Kidney tubule cell (primary cell): ENCODE data around the gene NCBP3.
"Not testable (repeated sequence)": the region's sequence is repeated elsewhere in the genome, so short reads cannot be mapped to it uniquely, and the experiment has no call there.

ENCODE experiments used
- DNase-seq: peaks from one replicate; pipeline ENCODE4 v3.0.0-alpha.2; 2018; ENCODE audit warnings: low spot score

NCBP3 gene

DNA sequence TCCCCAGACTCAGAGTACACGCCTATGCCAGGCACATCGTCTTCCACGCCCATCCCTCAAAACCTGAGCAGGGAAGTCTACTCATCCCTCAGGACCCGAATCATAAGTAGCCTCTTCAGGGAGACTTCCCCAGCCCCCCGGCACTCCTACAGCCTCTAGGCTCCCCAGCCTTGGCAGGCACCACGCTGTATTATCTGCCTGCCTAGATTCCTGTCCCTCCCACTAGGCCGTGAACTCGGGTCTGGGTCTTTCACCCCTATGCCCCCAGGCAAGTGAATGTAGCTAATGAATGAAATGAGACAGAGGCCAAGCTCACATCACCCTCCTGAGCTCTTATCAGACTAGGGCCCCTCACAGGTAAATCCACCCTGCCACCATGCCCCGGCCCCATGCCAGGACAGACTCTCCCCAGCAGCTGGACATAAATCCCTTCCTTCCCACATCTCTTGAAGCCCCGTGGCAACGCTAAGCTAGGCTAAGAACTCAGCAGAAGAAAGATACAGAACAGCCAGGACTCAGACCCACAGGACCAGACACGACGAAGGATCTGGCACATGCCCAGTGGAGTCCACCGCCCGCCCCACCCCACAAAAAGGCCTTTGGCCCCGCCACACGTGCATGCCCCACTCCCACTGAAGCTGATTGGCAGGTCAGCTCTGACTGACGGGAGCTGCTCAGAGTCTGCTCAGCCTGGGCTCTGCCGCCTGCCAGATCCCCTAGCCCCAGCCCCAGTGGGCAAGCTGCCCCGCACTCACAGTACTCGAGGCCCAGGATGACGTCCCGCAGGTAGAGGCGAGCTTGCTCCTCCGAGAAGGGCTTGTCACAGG, 33.8 kb upstream of the NCBP3 start:
- DNase-seq: no peak

DNA sequence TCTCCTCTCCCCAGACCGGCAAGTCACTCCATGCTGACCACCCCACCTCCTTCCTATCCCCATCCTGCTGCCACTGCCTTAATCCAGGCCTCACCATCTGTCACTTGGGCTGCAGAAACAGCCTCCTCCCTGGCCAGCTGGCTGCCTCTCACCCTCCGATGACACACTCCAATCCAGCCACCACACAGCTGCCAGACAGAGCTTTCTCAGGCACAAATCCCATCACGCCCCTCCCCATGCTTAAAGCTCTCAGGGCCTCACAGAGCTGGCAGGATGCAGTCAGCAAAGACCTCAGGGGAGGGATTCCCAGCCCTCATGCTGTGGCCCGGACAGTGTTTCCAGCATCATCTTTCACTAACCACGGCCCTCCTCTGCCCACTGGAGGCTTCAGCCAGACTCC, 33.1 kb upstream of the NCBP3 start:
- no peak for DNase-seq

DNA sequence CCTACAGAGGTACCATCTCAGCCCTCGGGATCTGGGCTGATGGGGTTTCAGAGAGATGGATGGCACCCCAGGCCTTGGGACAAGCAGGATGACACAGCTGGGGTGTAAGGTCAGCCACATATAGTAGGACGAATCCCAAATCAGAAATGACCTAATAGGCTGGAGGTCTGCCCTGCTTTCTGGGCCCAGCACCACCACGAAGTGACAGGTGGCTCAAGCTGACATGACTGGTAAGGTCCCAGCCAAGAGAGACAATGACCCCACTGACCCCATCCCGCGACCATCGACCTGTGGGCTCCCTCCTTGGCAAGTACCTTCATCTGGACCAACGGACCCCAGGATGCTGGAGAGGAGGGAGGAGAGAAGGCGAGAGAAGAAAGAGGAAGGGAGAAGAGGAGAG, 31.2 kb upstream of the NCBP3 start:
- DNase-seq: no peak

DNA sequence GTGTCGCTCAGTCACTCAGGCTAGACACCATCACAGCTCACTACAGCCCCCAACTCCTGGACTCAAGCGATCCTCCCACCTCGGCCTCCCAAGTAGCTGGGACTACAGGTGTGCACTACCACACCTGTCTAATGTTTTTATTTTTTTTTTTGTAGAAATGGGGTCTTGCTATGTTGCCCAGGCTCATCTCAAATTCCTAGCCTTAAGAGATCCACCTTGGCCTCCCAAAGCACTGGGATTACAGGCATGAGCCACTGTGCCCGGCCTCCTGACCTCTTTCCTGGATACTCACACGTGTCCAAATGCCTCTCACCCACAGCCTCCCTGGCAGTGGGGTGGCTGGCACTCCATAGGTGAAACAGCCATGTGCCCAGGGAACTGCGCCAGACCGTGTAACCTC, 29.3 kb upstream of the NCBP3 start:
- no peak for DNase-seq

DNA sequence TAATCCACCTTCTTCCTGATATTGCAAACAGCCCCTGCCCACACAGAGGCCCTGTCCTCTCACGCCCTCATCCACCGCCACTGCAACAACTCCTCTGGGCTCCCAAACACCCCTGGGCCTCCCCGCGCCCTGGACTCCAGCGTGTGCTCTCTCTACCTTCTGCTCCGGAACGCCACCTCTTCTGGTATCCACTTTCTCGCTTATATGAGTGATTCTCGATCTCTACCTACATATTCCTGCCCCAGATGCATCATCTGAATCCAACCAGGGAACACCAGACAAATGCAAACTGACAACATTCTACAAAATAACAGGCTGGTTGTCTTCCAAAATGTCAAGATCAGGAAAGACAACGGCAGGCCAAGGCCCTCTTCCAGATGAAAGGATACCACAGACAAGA, 27.8 kb upstream of the NCBP3 start:
- DNase-seq: no peak

DNA sequence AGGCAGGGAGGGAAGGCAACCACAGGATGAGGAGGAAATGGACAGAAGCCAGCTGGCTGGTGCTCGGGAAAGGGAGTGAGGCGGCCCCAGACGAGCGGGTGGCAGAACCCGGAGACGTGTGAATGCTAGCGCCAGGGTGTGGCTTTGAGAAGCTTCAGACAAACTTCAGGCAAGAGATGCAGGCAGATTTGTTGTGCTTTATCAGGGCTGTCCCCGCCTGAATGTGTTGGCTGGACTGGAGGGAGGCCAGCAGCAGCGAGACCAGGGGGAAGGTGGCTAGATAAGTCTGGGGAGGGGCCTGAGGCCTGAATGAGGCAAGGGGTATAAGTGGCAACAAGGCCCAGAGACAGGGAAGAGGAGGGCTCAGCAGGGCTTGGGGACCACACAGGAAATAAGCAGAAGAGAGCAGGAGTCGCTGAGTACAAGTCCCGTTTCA, 24.8 kb upstream of the NCBP3 start:
- no peak for DNase-seq

DNA sequence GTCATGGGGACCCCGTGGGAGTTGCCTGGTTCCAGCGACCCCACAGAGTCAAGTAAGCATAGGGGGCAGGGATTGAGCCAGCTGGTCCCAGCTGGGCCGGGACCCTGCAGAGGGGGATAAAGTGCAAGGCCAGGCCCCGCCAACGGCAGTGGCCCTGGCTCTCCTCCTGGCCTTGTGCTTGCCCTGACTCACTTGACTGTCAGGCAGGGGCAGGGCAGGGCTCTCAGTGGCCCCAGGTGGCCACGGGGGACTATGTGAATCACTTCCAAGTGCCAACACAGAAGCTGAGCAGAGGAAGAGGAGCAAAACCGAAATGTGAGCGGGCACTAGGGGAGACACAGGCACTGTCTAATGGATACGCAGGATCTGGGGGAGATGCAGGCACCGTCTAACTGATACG, 21.6 kb upstream of the NCBP3 start:
- no peak for DNase-seq

DNA sequence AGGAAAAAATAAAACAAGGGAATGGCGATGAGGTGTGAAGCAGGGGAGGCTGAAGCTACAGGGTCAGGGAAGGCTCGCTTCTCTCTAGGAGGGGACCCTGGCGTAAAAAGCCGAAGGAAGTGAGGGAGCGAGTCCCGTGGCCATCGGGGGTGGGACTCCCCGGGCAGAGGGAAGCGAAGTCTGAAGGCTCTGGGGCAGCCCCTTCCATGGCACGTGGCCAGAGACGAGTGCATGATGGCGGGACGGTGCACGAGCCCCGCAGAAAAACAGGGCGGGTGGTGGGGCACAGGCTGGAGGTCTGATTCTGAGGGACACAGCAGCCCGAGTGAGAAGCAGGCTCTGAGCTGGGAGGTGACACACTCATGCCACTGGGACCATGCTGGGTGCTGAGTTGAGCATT, 21.1 kb upstream of the NCBP3 start:
- DNase-seq: no peak

DNA sequence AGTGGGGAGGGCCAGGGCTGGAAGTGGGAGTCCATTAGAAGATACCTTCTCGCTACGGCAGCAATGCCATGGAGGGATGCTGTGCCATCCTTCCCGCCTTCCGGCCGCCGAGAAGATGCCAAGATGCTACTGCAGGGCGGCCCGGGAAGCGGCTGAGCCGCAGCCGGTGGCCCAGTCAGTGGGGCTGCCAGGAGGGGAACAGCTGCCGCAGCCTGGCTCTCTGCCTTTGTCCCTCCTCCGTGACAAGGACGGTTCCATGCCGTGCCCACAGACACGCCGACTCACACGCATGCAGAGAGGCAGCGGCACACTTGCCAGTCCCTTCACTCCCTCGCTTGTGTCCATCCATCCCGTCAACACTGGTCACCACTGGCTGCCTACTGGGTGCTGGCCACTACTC, 20.2 kb upstream of the NCBP3 start:
- no peak for DNase-seq

DNA sequence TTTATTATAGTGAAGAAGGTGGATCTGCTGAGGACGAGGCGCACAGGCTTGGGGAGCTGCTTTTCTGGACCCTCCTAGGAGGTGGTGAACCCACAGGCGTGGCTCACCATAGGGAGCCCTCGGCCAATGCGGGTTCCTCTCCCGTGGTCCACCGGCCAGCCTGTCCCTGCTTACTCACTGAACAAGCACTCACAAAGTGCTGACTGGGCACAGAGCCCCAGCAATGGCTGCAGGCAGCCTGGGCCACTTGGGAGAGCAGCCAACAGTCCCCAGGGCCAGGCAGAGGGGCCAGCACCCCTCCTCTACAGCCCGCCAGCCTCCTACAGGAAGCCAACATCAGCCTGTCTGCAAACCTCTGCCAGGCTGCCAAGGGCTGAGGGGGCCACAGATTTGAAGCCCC, 19.1 kb upstream of the NCBP3 start:
- peak; percentile 51 for DNase-seq

DNA sequence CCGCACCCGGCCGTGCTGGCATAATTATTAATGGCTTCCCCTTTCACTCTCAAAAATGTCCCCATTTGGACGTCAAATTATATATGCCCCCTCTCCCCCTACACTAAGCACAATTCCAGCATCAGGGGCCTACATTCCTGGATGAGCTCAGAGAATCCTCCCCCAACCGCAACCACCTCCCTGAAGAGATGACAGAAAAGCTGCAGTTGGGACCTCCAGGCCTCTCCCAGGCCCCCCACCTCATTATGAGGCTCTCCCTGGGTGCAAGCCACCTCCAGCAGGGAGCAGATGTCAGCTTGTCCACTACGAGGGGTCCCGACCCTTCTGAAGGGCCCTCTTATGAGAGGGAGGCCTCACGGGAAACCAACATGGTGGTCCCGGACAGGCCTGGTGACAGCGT, 18.5 kb upstream of the NCBP3 start:
- DNase-seq: no peak

DNA sequence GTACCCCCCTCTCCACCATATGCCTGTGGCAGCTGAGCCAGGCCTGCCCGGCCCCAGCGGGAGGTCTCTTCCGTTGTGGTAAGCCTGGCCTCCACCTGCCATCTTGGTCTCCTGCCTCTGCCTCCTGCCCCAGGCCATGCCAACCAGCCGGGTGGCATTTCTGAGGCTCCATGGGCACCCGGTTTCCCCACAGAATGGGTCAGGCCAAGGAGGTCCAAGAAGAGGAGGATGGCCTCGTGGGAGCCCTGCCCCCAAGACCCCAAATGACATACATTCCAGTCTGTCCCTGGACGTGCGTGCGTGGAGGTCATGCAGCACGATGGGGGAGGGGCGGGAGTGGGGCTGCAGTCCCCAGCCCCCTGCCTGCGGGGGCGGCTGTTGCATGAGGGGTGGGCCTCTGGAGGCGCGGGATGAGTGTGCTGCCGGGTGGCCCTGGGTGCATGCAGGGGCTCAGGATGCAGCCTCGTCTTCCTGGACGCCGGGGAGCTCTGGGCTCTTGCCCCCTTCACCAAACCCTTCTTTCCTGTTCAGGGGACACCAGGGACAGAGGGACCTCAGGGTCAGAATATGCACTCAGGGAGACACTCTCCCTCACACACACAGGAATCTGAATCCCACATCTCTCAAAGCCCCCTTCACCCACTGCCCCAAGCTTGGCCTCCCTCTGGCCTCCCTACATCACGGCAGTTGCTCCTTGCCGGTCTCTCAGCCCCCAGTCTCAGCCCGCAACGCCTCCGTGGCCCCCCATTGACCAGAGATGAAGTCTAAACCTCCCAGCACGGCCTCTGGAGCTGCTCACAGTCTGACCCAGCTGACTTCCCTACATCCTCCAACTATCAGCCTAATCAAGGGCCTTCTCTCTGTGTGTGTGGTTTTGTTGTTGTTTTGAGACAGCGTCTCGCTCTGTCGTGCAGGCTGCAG, 16.0 kb upstream of the NCBP3 start:
- no peak for DNase-seq

DNA sequence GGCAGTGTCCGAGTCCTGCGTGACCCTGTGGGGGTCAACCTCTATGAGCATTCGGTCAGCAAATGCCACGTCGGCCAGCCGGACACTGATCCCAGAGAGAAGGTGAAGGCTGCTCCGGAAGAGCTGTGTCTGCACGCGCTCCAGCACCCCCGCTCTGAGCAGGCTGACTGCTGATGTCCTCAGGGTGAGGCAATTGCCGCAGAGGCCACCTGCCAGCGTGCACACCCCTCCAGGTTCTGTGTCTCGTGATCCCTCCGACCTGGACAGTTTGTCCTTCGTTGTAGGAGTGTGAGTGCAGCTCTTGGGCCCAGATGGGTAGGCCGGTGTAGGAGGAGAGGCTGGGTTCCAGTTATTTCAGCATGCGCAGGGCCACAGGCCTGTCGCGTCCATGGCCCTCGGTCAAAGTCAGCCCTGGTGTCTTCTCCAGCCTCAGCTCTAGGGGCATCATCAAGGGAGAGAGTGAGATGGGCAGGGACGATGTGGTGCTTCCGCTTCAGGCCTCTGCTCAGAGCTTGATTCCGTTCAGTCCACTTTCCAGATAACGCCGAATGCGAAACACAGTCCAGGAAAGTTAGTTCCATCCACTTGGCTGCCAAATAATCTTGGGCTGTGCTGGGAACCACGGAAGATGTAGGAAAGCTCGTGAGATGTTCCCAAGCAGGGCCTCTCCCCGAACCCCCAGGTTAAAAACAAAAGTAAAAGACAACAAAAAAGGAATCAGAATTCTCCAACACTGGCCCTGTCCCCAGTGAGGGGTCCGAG, 15.1 kb upstream of the NCBP3 start:
- DNase-seq: no peak

DNA sequence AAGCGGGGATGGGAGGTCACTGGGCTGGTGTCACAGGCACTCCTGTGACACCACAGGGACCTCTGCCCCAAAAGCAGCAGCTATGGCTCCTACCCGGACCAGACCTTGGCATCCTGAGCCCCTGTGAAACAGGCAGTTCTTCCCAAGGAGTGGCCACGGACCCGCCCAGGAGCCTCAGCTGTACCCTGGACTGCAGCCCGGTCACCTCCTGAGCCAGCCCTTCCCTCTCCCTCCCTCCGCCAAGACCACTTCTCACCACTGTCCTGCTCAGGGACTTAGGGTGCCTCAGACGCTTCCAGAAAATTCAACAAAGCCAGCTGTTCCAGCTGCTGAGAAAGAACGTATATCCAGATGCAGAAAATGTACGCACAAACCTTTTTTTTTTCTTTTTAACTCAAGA, 13.9 kb upstream of the NCBP3 start:
- DNase-seq: no peak

DNA sequence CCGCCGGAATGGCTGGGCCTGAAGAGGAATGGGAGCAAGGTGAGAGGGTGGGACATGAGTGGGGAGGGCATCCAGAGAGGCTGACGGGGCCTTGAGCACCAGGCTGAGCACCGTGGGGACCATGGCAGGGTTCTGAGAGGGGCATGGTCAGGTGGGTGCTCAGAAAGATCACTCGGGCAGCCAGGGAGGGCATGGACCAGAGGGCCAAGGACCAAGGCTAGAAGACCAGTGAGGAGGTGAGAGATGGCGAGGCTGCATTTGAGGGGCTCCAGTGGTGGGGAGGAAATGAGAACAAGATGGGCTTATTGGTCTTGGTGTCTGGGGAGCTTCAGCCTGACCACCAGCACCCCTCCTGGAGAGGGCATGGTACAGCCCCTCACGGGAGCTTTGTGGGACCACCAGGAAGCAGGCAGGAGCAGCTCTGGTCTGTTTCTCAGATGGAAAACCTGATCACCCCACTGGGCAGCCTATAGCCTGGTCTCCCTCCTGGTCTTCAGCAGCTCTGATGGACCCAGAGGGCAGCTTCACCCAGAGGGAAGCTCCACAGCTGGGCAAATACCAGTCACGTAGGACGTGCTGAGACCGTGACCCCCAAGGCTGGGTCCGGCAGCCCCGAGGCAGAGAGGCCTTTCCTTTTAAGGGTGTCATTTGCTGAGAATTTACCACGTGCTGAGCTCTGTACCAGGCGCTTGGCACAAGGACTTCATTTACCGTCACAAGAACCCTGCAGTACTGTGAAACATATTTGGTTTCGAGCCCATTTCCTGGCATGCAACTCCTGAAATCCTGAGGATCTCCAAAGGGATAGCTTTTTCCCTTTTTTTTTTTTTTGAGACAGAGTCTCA, 11.4 kb upstream of the NCBP3 start:
- DNase-seq: no peak

DNA sequence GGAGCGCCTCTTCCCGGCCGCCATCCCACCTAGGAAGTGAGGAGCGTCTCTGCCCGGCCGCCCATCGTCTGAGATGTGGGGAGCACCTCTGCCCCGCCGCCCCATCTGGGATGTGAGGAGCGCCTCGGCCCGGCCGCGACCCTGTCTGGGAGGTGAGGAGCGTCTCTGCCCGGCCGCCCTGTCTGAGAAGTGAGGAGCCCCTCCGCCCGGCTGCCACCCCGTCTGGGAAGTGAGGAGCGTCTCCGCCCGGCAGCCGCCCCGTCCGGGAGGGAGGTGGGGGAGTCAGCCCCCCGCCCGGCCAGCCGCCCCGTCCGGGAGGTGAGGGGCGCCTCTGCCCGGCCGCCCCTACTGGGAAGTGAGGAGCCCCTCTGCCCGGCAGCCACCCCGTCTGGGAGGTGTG, 8.2 kb upstream of the NCBP3 start:
- DNase-seq: not testable (repeated sequence)

DNA sequence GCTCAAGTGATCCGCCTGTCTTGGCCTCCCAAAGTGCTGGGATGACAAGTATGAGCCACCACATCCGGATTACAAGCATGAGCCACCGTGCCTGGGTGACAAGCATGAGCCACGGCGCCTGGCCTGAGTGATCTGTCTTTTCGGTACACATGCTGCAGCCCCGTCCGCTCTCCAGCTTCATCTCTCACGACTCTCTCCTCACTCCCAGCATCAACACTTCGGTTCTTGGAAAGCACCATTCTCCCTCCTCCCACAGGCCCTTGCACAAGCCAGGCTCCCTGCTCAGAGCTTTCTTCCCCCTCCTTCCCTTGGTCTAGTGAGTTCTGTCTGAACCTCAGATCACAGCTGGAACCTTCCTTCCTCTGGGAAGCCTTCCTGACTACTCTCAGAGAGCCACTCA, 6.5 kb upstream of the NCBP3 start:
- no peak for DNase-seq

DNA sequence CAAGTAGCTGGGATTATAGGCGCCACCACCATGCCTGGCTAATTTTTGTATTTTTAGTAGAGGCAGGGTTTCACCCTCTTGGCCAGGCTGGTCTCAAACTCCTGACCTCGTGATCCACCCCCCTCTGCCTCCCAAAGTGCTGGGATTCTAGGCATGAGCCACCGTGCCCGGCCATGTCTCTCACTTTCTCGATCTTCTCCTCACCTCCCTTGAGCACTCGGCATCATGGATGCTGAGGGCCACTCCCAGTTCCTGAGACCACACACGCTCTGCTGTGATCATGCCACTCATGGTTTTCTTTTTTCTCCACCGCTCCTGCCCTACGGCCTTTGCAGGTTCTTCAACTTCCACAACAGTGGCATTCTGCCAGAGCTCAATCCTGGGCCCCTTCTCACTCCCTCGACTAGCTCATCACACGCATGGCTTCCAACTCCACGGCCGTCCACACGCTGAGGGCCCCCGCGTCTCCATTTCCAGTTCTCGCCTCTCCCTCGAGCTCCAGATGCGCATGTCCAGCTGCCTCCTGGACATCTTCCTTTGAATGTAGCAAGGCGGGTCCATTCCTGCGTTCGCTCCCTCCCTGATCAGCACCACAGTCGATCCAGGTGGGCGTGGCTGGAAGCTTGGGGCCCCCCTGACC, 5.5 kb upstream of the NCBP3 start:
- no peak for DNase-seq

DNA sequence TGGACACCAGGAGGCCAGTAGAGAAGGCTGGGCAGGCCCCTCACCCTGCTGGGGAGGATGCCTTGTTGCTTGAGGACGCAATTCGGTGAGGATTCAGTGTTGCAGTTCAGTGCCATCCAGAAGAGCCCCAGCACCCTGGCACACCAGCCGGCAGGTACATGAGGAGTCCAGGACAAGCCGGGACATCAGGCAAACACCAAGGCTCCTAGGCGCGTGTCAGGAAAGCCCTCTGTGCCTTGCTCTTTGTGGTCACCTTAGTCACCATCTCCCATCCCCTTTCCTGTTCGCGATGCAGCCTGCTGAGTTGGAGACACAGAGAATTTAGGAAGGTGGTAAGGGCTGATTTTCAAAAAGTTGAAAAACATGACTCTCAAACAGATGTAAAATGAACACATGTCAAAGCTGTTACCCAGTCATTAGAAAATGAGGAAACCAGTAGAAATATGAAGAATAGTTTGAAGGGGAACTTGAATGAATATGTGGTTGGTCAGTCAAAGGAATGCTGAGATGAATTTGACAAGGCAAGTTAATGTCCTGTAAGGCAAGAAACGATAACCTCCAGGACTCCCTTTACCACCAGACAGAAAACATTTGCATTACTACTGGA, 2.3 kb upstream of the NCBP3 start:
- peak; percentile 30 for DNase-seq

DNA sequence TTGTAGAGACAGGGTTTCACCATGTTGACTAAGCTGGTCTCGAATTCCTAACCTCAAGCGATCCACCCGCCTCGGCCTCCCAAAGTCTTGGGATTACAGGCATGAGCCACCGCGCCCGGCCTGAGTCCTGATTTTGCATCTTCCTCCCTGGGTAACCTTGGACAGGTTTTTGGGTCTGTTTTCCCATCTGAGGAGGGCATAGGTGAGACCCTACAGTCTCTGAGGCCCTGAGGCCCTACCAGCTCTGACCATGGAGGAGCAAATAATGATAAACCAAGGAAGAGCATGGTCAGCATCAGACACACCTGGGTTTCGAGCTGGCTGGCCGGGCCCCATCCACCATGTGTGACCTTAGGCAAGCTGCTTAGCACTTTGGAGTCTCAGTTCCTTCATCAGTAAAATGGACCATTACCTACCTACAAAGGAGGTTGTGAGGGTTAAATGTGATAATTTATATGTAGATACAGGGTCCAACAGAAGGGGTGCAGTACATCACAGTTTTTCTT, 1.2 kb upstream of the NCBP3 start:
- DNase-seq: no peak
